IMR-90 (cell line): ENCODE measurements around the gene IGF2BP3. TPM values are rescaled to one million over a fixed set of nuclear protein-coding genes. Genes with fewer than 3 reads are reported as not detected.

Experiments
- ATAC-seq: fragments of 200-7000 bp; cut with Tn5 transposase; 2 replicates; pipeline ENCODE4 v1.9.1; 2020; ENCODE audit warnings: low read depth, mild to moderate bottlenecking, moderate library complexity
- BruUV-seq: library from RNA; stranded (reverse); fragments of 400-500 nt; replicated peaks from 2 replicates; lab custom pipeline; 2021; lab: Mats Ljungman, UMichigan
- CTCF ChIA-PET: fragments of 300-600 bp; formaldehyde crosslinking; extraction: SDS; loops from one replicate; lab custom pipeline; 2021; ENCODE audit warnings: antibody characterized with exemption; lab: Yijun Ruan, JAX
- POLR2A ChIA-PET: fragments of 300-600 bp; sonication (Branson Sonifier 250); formaldehyde crosslinking; loops from one replicate; lab custom pipeline; 2022; ENCODE audit warnings: antibody characterized with exemption; ENCODE audit not compliant: unreplicated experiment; lab: Charles Lee
- DNase-seq: peaks from one replicate; pipeline ENCODE4 v3.0.0; 2013
- H2AFZ ChIP-seq: replicated peaks from 2 replicates; pipeline ENCODE3; 2013; ENCODE audit warnings: low read length, mild to moderate bottlenecking; ENCODE audit not compliant: poor library complexity
- H2AK5ac ChIP-seq: 2 replicates; pipeline ENCODE4 v1.6.1; 2013; ENCODE audit warnings: low read depth, low read length, inconsistent platforms
- H2AK9ac ChIP-seq: replicated peaks from 2 replicates; pipeline ENCODE3; 2013; ENCODE audit warnings: mild to moderate bottlenecking, low read depth, low read length, moderate library complexity; ENCODE audit not compliant: poor library complexity
- H2BK120ac ChIP-seq: 2 replicates; pipeline ENCODE4 v1.6.1; 2013; ENCODE audit warnings: low read depth, low read length, inconsistent platforms
- H2BK15ac ChIP-seq: 3 replicates; pipeline ENCODE4 v1.6.1; 2013; ENCODE audit warnings: low read depth, low read length, inconsistent platforms
- H2BK20ac ChIP-seq: 2 replicates; pipeline ENCODE4 v1.6.1; 2013; ENCODE audit warnings: low read depth, mild to moderate bottlenecking, inconsistent platforms, low read length, moderate library complexity
- H2BK5ac ChIP-seq: 2 replicates; pipeline ENCODE4 v1.6.1; 2013; ENCODE audit warnings: mild to moderate bottlenecking, low read depth, low read length, inconsistent platforms; ENCODE audit not compliant: poor library complexity, severe bottlenecking
- H3K14ac ChIP-seq: replicated peaks from 2 replicates; pipeline ENCODE4 v1.6.1; 2013; ENCODE audit warnings: low read depth, low read length, inconsistent platforms
- H3K18ac ChIP-seq: 2 replicates; pipeline ENCODE4 v1.6.1; 2013; ENCODE audit warnings: low read depth, low read length, control low read depth
- H3K23ac ChIP-seq: 2 replicates; pipeline ENCODE4 v1.6.1; 2013; ENCODE audit warnings: low read depth, low read length, inconsistent platforms
- H3K27ac ChIP-seq: 2 replicates; pipeline ENCODE4 v1.5.1; 2013; ENCODE audit warnings: mild to moderate bottlenecking, control low read depth, low read length; ENCODE audit not compliant: insufficient read depth
- H3K27me3 ChIP-seq: 2 replicates; pipeline ENCODE4 v1.6.1; 2013; ENCODE audit warnings: low read length; ENCODE audit not compliant: control insufficient read depth, insufficient read depth
- H3K36me3 ChIP-seq: 2 replicates; pipeline ENCODE4 v1.6.1; 2013; ENCODE audit warnings: low read length, mixed read lengths; ENCODE audit not compliant: control insufficient read depth, insufficient read depth
- H3K4ac ChIP-seq: 2 replicates; pipeline ENCODE4 v1.6.1; 2013; ENCODE audit warnings: low read depth, low read length, inconsistent platforms
- H3K4me1 ChIP-seq: 2 replicates; pipeline ENCODE4 v1.6.1; 2013; ENCODE audit warnings: low read length, mixed read lengths; ENCODE audit not compliant: control insufficient read depth, insufficient read depth
- H3K4me2 ChIP-seq: 2 replicates; pipeline ENCODE4 v1.6.1; 2013; ENCODE audit warnings: low read depth, mild to moderate bottlenecking, control low read depth, low read length, moderate library complexity
- H3K4me3 ChIP-seq: 2 replicates; pipeline ENCODE4 v1.5.1; 2013; ENCODE audit warnings: low read depth, mild to moderate bottlenecking, control low read depth, low read length, moderate library complexity; ENCODE audit not compliant: insufficient read depth
- H3K56ac ChIP-seq: 2 replicates; pipeline ENCODE4 v1.6.1; 2013; ENCODE audit warnings: low read length, inconsistent platforms; ENCODE audit not compliant: insufficient read depth; ENCODE audit errors: extremely low read depth
- H3K79me1 ChIP-seq, 2 experiments: 2 replicates each; pipeline ENCODE4 v1.6.1; 2013; ENCODE audit warnings: low read length in 2 of 2, inconsistent platforms in 1 of 2, low read depth in 1 of 2
- H3K9ac ChIP-seq: 2 replicates; pipeline ENCODE4 v1.6.1; 2013; ENCODE audit warnings: low read depth, low read length, control low read depth
- H3K9me1 ChIP-seq: 2 replicates; pipeline ENCODE4 v1.6.1; 2013; ENCODE audit warnings: low read length, inconsistent platforms; ENCODE audit not compliant: insufficient read depth
- H3K9me3 ChIP-seq: 2 replicates; pipeline ENCODE4 v1.6.1; 2013; ENCODE audit warnings: low read length; ENCODE audit not compliant: control insufficient read depth, insufficient read depth
- H4K20me1 ChIP-seq: 2 replicates; pipeline ENCODE4 v1.6.1; 2013; ENCODE audit warnings: low read length, inconsistent platforms; ENCODE audit not compliant: insufficient read depth
- H4K5ac ChIP-seq: 2 replicates; pipeline ENCODE4 v1.6.1; 2013; ENCODE audit warnings: mild to moderate bottlenecking, low read depth, low read length, control low read depth
- H4K8ac ChIP-seq, 2 experiments: 2 replicates each; pipeline ENCODE4 v1.6.1; 2013; ENCODE audit warnings: low read depth in 2 of 2, low read length in 2 of 2, control low read depth in 1 of 2, inconsistent platforms in 1 of 2
- H4K91ac ChIP-seq: 2 replicates; pipeline ENCODE4 v1.6.1; 2013; ENCODE audit warnings: low read depth, low read length, inconsistent platforms; ENCODE audit not compliant: insufficient read depth
- MAFK ChIP-seq: IDR thresholded peaks from 2 replicates; pipeline ENCODE4 v1.6.1; 2012; ENCODE audit warnings: low read depth, low read length, improper control_type of control experiment
- WGBS, 2 experiments: methylation state at CpG; one replicate each; pipeline versions ENCODE4 v1.1.5 to v1.1.7; 2013; ENCODE audit warnings: missing lambda C conversion rate in 2 of 2; ENCODE audit not compliant: insufficient read length in 1 of 2; ENCODE audit errors: extremely low coverage in 2 of 2; 5-methylcytosine and 5-hydroxymethylcytosine counted together
- dilution Hi-C: fragments of 300-500 bp; cut with HindIII; formaldehyde crosslinking; loops from one replicate; pipeline ENCODE4 v1.14.3; 2018; ENCODE audit warnings: low sequenced_read_pairs; ENCODE audit not compliant: unreplicated experiment
- in situ Hi-C: fragments of 300-500 bp; cut with MboI; formaldehyde crosslinking; loops from 3 replicates; pipeline ENCODE4 v1.14.3; 2019; ENCODE audit warnings: low sequenced_read_pairs, inconsistent platforms, mixed read lengths
- intact Hi-C: fragments of 100-400 bp; cut with micrococcal nuclease; formaldehyde crosslinking; loops from 2 replicates; pipeline ENCODE4 v1.10.0; 2022
- microRNA-seq, 2 experiments: library from miRNA; stranded (forward) in 1 of 2; unstranded in 1 of 2; fragments of 10-50 nt in 1 of 2; fragments of <30 nt in 1 of 2; gene quantifications in 1 of 2; microRNA quantifications in 1 of 2; one replicate each; pipeline versions ENCODE3 to v1.1.0; 2013 to 2020; ENCODE audit not compliant: insufficient read depth in 1 of 2, insufficient read length in 1 of 2, unreplicated experiment in 1 of 2
- polyA plus RNA-seq, 3 experiments: library from polyadenylated mRNA; depleted of rRNA; stranded (reverse); fragments of >200 nt; gene quantifications; 2 replicates each; pipeline ENCODE4 v1.2.3, GENCODE V29; 2012; ENCODE audit warnings: low replicate concordance in 1 of 3
- small RNA-seq, 5 experiments: library from RNA; depleted of rRNA; stranded (forward); fragments of <200 nt; gene quantifications; one replicate each; pipeline ENCODE3, GENCODE V24; 2012
- total RNA-seq: library from RNA; depleted of rRNA; stranded (reverse); fragments of >200 nt; gene quantifications from 2 replicates; pipeline ENCODE4 v1.2.3, GENCODE V29; 2012; rRNA removed

The IGF2BP3 gene
- total and polyA plus RNA-seq, 2 of the 4 experiments (the other 2 are of a cell fraction) = 50.9 to 59.3 TPM

- Histone ChIP-seq H3K36me3 (no peaks in the 10 kb centered on the region), H3K4me3 (no peak overlapping the region), H3K4me2 (no peak overlapping the region), H3K9ac (no peak overlapping the region), H4K91ac (no peak overlapping the region), H3K23ac (no peak overlapping the region), H4K20me1 (no peaks in the 10 kb centered on the region), H3K79me1 (no peaks in the 10 kb centered on the region), H3K4me1 (no peaks in the 10 kb centered on the region), H2BK5ac (no peak overlapping the region), H2AFZ (no peak overlapping the region), H2BK120ac (no peak overlapping the region), H3K27ac (no peak overlapping the region), H3K9me3 (no peaks in the 10 kb centered on the region), H2AK9ac (no peak overlapping the region), H3K18ac (no peak overlapping the region), H4K8ac (no peak overlapping the region), H4K5ac (no peak overlapping the region), H2BK20ac (no peak overlapping the region), H3K27me3 (peaks cover 17% of the 10 kb centered on the region), H3K9me1 (no peaks in the 10 kb centered on the region), H3K4ac (no peak overlapping the region), H3K14ac (no peak overlapping the region), H2BK15ac (no peak overlapping the region), H2AK5ac (no peak overlapping the region), H3K56ac (no peak overlapping the region)
- DNase-seq (no peak), ATAC-seq (no peak)
- WGBS, 2 experiments = 20% methylated on average over 1 of the region's 10 CpGs; no CpG with 5 or more reads in 1 of the 2 experiments
- no TSS peak for BruUV-seq
- TF ChIP-seq MAFK = no peak
- ChIA-PET POLR2A (no interaction called here), CTCF (interaction anchor here (2.3 kb wide), 1 partner anchor 12 kb away, joined by 10 read pairs; no protein-coding TSS in a partner anchor)
- in situ Hi-C loops = no loop called here
- intact Hi-C loops = loop anchor here (5.0 kb wide), 1 partner anchor 738 kb away; no protein-coding TSS in a partner anchor
- dilution Hi-C loops = no loop called here
Measured at GRCh38 chr7:23260371-23260770, 209.9 kb downstream of the IGF2BP3 start.

Small RNA genes lying within 50 kb of the gene (microRNA-seq; reads per million reads assigned to microRNA genes)
- gene AC079780.1 (ENCODE audit: insufficient read depth, insufficient read length) = not detected
- not detected for gene RF00019 (ENCODE audit: insufficient read depth, insufficient read length)
- gene RNU7-143P (ENCODE audit: insufficient read depth, insufficient read length) = not detected
- gene SNORD65C (ENCODE audit: insufficient read depth, insufficient read length) = not detected

Small RNA genes lying within 50 kb of the gene (small RNA-seq; reads per million reads assigned to genes)
- gene AC079780.1 = 0 to 0.76 (median 0) reads per million in 5 experiments
- gene RF00019 = 0 reads per million in 5 experiments
- 0 reads per million in 5 experiments for gene RNU7-143P
- 0 to 2.0 (median 0) reads per million in 5 experiments for gene SNORD65C

Other genes starting within 250 kb of the IGF2BP3 start
- gene GPNMB, start 223.7 kb downstream of the IGF2BP3 start, total RNA-seq = under 0.01 TPM in 1 of 2 replicates, not detected in the other
- gene GPNMB, start 223.7 kb downstream of the IGF2BP3 start, polyA plus RNA-seq (2012; rRNA removed) = 0.14 TPM in 1 of 2 replicates, not detected in the other
- gene MALSU1, start 171.2 kb downstream of the IGF2BP3 start, total RNA-seq = 30.5 and 47.8 TPM in 2 replicates
- 36.0 and 54.4 TPM in 2 replicates for gene MALSU1, start 171.2 kb downstream of the IGF2BP3 start, polyA plus RNA-seq (2012; rRNA removed)
- gene TRA2A, start 61.5 kb upstream of the IGF2BP3 start, total RNA-seq = 36.4 and 44.3 TPM in 2 replicates
- 73.6 and 77.3 TPM in 2 replicates for gene TRA2A, start 61.5 kb upstream of the IGF2BP3 start, polyA plus RNA-seq (2012; rRNA removed)
- gene CCDC126, start 126.9 kb upstream of the IGF2BP3 start, total RNA-seq = 5.6 and 10.6 TPM in 2 replicates
- gene CCDC126, start 126.9 kb upstream of the IGF2BP3 start, polyA plus RNA-seq (2012; rRNA removed) = 4.1 TPM in 2 replicates
- gene FAM221A, start 209.7 kb upstream of the IGF2BP3 start, total RNA-seq = 1.1 and 1.4 TPM in 2 replicates
- gene FAM221A, start 209.7 kb upstream of the IGF2BP3 start, polyA plus RNA-seq (2012; rRNA removed) = 2.0 and 2.1 TPM in 2 replicates
- gene STK31, start 239.7 kb upstream of the IGF2BP3 start, total RNA-seq = not detected in 2 replicates
- gene STK31, start 239.7 kb upstream of the IGF2BP3 start, polyA plus RNA-seq (2012; rRNA removed) = not detected in 2 replicates